Lower leg skin (tissue), 3 donors: Measurements from ENCODE around the gene TUBGCP3.

ENCODE experiments used
- POLR2A ChIP-seq, 2 donors: fragments of 450-650 bp; IDR thresholded peaks; one replicate each; pipeline ENCODE4 v1.6.1; 2016 to 2017; ENCODE audit warnings: antibody characterized with exemption in 2 of 2, mild to moderate bottlenecking in 1 of 2, moderate library complexity in 1 of 2
- TF ChIP-seq, protein P1 (sequence below), 3 donors: fragments of 450-650 bp; IDR thresholded peaks; one replicate each; pipeline ENCODE4 v1.5.1; 2016; ENCODE audit warnings: antibody characterized with exemption in 3 of 3, mild to moderate bottlenecking in 3 of 3, moderate library complexity in 2 of 3

DNA sequence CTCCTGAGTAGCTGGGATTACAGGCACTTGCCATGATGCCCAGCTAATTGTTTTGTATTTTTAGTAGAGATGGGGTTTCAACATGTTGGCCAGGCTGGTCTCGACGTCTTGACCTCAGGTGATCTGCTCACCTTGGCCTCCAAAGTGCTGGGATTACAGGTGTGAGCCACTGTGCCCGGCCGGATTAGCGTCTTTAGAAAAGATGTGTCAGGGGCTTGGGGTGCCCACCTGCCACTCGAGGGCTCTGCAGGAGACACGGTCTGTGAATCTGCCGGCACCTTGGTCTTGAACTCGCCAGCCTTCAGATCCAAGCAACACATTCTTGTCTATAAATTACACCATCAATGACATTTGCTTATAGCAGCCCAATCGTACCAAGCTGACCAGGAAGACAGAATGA is 38.8 kb upstream of the TUBGCP3 start:
- TF ChIP-seq, protein P1, sequence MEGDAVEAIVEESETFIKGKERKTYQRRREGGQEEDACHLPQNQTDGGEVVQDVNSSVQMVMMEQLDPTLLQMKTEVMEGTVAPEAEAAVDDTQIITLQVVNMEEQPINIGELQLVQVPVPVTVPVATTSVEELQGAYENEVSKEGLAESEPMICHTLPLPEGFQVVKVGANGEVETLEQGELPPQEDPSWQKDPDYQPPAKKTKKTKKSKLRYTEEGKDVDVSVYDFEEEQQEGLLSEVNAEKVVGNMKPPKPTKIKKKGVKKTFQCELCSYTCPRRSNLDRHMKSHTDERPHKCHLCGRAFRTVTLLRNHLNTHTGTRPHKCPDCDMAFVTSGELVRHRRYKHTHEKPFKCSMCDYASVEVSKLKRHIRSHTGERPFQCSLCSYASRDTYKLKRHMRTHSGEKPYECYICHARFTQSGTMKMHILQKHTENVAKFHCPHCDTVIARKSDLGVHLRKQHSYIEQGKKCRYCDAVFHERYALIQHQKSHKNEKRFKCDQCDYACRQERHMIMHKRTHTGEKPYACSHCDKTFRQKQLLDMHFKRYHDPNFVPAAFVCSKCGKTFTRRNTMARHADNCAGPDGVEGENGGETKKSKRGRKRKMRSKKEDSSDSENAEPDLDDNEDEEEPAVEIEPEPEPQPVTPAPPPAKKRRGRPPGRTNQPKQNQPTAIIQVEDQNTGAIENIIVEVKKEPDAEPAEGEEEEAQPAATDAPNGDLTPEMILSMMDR (IDR thresholded peaks at IDR 0.05) = no peak
- no peak for TF ChIP-seq POLR2A (IDR thresholded peaks at IDR 0.05)
